HEK293 (cell line): Measurements from ENCODE around the gene SLC19A1.

ENCODE experiments used
- CTCF ChIA-PET: fragments of 350-600 bp; formaldehyde crosslinking; extraction: SDS; loops from one replicate; lab custom pipeline; 2021; ENCODE audit warnings: antibody characterized with exemption; lab: Yijun Ruan, JAX
- POLR2A ChIA-PET: fragments of 300-600 bp; formaldehyde crosslinking; extraction: SDS; loops from one replicate; lab custom pipeline; 2020; ENCODE audit warnings: antibody characterized with exemption, inconsistent platforms; lab: Yijun Ruan, JAX
- H3K27ac ChIP-seq: fragments of 200-500 bp; sonication (Bioruptor generic); 2 replicates; pipeline ENCODE4 v1.5.1; 2014; ENCODE audit warnings: low read depth, low read length, control low read depth, inconsistent platforms; ENCODE audit errors: extremely low read depth
- H3K36me3 ChIP-seq, 2 experiments: fragments of 200-500 bp in 1 of 2; sonication (Bioruptor generic) in 1 of 2; 1 replicate in 1 of 2; 2 replicates in 1 of 2; pipeline ENCODE4 v1.5.1; 2014 to 2017; ENCODE audit warnings: inconsistent platforms in 2 of 2, low read length in 2 of 2; ENCODE audit not compliant: control insufficient read depth in 2 of 2, insufficient read depth in 1 of 2
- H3K4me1 ChIP-seq: fragments of 200-500 bp; sonication (Bioruptor generic); 2 replicates; pipeline ENCODE4 v1.5.1; 2014; ENCODE audit warnings: mild to moderate bottlenecking, low read length, inconsistent platforms; ENCODE audit not compliant: control insufficient read depth, insufficient read depth
- H3K4me3 ChIP-seq: 2 replicates; pipeline ENCODE4 v1.5.1; 2011; ENCODE audit warnings: low read depth, mild to moderate bottlenecking, control low read depth, low read length, moderate library complexity
- H3K9me3 ChIP-seq: fragments of 200-500 bp; sonication (Bioruptor generic); 2 replicates; pipeline ENCODE4 v1.5.1; 2014; ENCODE audit warnings: low read depth, low read length, inconsistent platforms; ENCODE audit not compliant: control insufficient read depth, insufficient read depth
- GLIS1 ChIP-seq: fragments of 450-650 bp; formaldehyde crosslinking; IDR thresholded peaks from 2 replicates; pipeline ENCODE4 v1.5.1; 2016; ENCODE audit warnings: missing biosample characterization, missing genetic modification characterization
- INSM2 ChIP-seq: fragments of 450-650 bp; formaldehyde crosslinking; IDR thresholded peaks from 2 replicates; pipeline ENCODE4 v1.5.1; 2016; ENCODE audit warnings: missing biosample characterization, missing genetic modification characterization
- MYNN ChIP-seq: fragments of 450-650 bp; formaldehyde crosslinking; IDR thresholded peaks from 2 replicates; pipeline ENCODE4 v1.5.1; 2016; ENCODE audit warnings: missing biosample characterization, missing genetic modification characterization, borderline replicate concordance
- OSR2 ChIP-seq: fragments of 450-650 bp; formaldehyde crosslinking; IDR thresholded peaks from 2 replicates; pipeline ENCODE4 v1.5.1; 2016; ENCODE audit warnings: missing biosample characterization, missing genetic modification characterization
- PBX3 ChIP-seq: sonication (generic); formaldehyde crosslinking; IDR thresholded peaks from 2 replicates; pipeline ENCODE4 v1.8.1; 2022; ENCODE audit warnings: mild to moderate bottlenecking, moderate library complexity, missing genetic modification reagents
- PRDM4 ChIP-seq: fragments of 450-650 bp; formaldehyde crosslinking; IDR thresholded peaks from 2 replicates; pipeline ENCODE4 v1.5.1; 2017; ENCODE audit warnings: missing biosample characterization, missing genetic modification characterization
- REST ChIP-seq: fragments of 450-650 bp; formaldehyde crosslinking; IDR thresholded peaks from 2 replicates; pipeline ENCODE4 v1.5.1; 2016; ENCODE audit warnings: missing biosample characterization, missing genetic modification characterization
- SETDB1 ChIP-seq: IDR thresholded peaks from one replicate; pipeline ENCODE4 v1.6.1; 2017; ENCODE audit warnings: mild to moderate bottlenecking, low read length, moderate library complexity, mixed read lengths; ENCODE audit not compliant: insufficient read length
- SP2 ChIP-seq: fragments of 450-650 bp; formaldehyde crosslinking; IDR thresholded peaks from 2 replicates; pipeline ENCODE4 v1.5.1; 2016; ENCODE audit warnings: missing biosample characterization, missing genetic modification characterization
- ZBTB1 ChIP-seq: fragments of 450-650 bp; formaldehyde crosslinking; IDR thresholded peaks from 2 replicates; pipeline ENCODE4 v1.5.1; 2016; ENCODE audit warnings: missing biosample characterization, missing genetic modification characterization
- ZBTB10 ChIP-seq: fragments of 450-650 bp; formaldehyde crosslinking; IDR thresholded peaks from 2 replicates; pipeline ENCODE4 v1.5.1; 2016; ENCODE audit warnings: missing biosample characterization, missing genetic modification characterization
- ZEB2 ChIP-seq: fragments of 450-650 bp; formaldehyde crosslinking; IDR thresholded peaks from 2 replicates; pipeline ENCODE4 v1.5.1; 2016; ENCODE audit warnings: missing biosample characterization, missing genetic modification characterization
- ZFP37 ChIP-seq: fragments of 450-650 bp; formaldehyde crosslinking; IDR thresholded peaks from 2 replicates; pipeline ENCODE4 v1.5.1; 2016; ENCODE audit warnings: missing biosample characterization, missing genetic modification characterization
- ZNF146 ChIP-seq: fragments of 450-650 bp; formaldehyde crosslinking; IDR thresholded peaks from 2 replicates; pipeline ENCODE4 v1.5.1; 2016; ENCODE audit warnings: missing biosample characterization, missing genetic modification characterization
- ZNF174 ChIP-seq: fragments of 450-650 bp; formaldehyde crosslinking; IDR thresholded peaks from 2 replicates; pipeline ENCODE4 v1.5.0; 2017; ENCODE audit warnings: missing biosample characterization, mild to moderate bottlenecking, missing genetic modification characterization
- ZNF214 ChIP-seq: fragments of 450-650 bp; formaldehyde crosslinking; IDR thresholded peaks from 2 replicates; pipeline ENCODE4 v1.5.1; 2017; ENCODE audit warnings: missing biosample characterization, mild to moderate bottlenecking, missing genetic modification characterization, borderline replicate concordance
- ZNF362 ChIP-seq: fragments of 450-650 bp; formaldehyde crosslinking; IDR thresholded peaks from 2 replicates; pipeline ENCODE4 v1.5.1; 2016; ENCODE audit warnings: missing biosample characterization, missing genetic modification characterization
- ZNF549 ChIP-seq: fragments of 450-650 bp; IDR thresholded peaks from 2 replicates; pipeline ENCODE4 v1.5.1; 2018; ENCODE audit warnings: missing biosample characterization, missing genetic modification characterization, mild to moderate bottlenecking, inconsistent platforms, moderate library complexity
- ZNF600 ChIP-seq: fragments of 450-650 bp; formaldehyde crosslinking; IDR thresholded peaks from 2 replicates; pipeline ENCODE4 v1.5.1; 2016; ENCODE audit warnings: missing biosample characterization, missing genetic modification characterization
- ZNF610 ChIP-seq: fragments of 450-650 bp; formaldehyde crosslinking; IDR thresholded peaks from 2 replicates; pipeline ENCODE4 v1.5.1; 2016; ENCODE audit warnings: missing biosample characterization, missing genetic modification characterization, borderline replicate concordance
- ZNF623 ChIP-seq: fragments of 450-650 bp; formaldehyde crosslinking; IDR thresholded peaks from 2 replicates; pipeline ENCODE4 v1.5.1; 2016; ENCODE audit warnings: missing biosample characterization, missing genetic modification characterization
- ZNF629 ChIP-seq: fragments of 450-650 bp; formaldehyde crosslinking; IDR thresholded peaks from 2 replicates; pipeline ENCODE4 v1.5.1; 2017; ENCODE audit warnings: missing biosample characterization, missing genetic modification characterization
- ZNF830 ChIP-seq: fragments of 450-650 bp; IDR thresholded peaks from 2 replicates; pipeline ENCODE4 v1.5.0; 2018; ENCODE audit warnings: missing biosample characterization, missing genetic modification characterization, low read depth, mild to moderate bottlenecking, moderate library complexity

SLC19A1 gene

GRCh38 chr21:45541221-45542039, 810 bp downstream of the SLC19A1 start (continued):
- 0 out of 2 replicates have a peak, but pooled peaks have one; percentile 36 for TF ChIP-seq ZBTB10 (tag by site-specific recombination)
- TF ChIP-seq OSR2 = peak; percentile 55; the same call in 1 of the 2 replicates
- no peak for TF ChIP-seq INSM2 (tag by site-specific recombination)
- TF ChIP-seq ZNF629 = peak; percentile 65
- peak; percentile 78 for TF ChIP-seq ZEB2 (tag by site-specific recombination)
- TF ChIP-seq PBX3 (CRISPR knock-in tag) = no peak
- peak; percentile 36; the same call in 1 of the 2 replicates for TF ChIP-seq REST
- TF ChIP-seq ZNF623 (tag by site-specific recombination) = no peak
- TF ChIP-seq ZNF610 (tag by site-specific recombination) = 0 out of 2 replicates have a peak, but pooled peaks have one; percentile 35
- TF ChIP-seq SP2 (tag by site-specific recombination) = peak; percentile 87

- Histone ChIP-seq H3K36me3 (peaks cover 0 to 20% of the 10 kb centered on the region in 2 experiments; a peak in 1 of 3 replicates), H3K4me1 (0 out of 2 replicates have a peak, but pooled peaks cover 2% of the 10 kb centered on the region), H3K4me3 (no peak overlapping the region), H3K27ac (no peak overlapping the region; the same call in 1 of the 2 replicates), H3K9me3 (no peaks in the 10 kb centered on the region)
- ChIA-PET POLR2A (interaction anchor here (1.4 kb wide), 1 partner anchor 16 kb away, joined by 3 read pairs; no protein-coding TSS in a partner anchor), CTCF (interaction anchor here (0.8 kb wide), 1 partner anchor 8 kb away, joined by 3 read pairs; no protein-coding TSS in a partner anchor)
- no peak for TF ChIP-seq ZNF830 (tag by site-specific recombination)
- TF ChIP-seq ZNF600 (tag by site-specific recombination) = no peak
- no peak for TF ChIP-seq PRDM4
- TF ChIP-seq SP2 (tag by site-specific recombination) = no peak
- no peak for TF ChIP-seq ZNF174 (tag by site-specific recombination)
- TF ChIP-seq ZNF146 = no peak
- no peak for TF ChIP-seq SETDB1
- no peak for TF ChIP-seq ZNF549 (tag by site-specific recombination)
- no peak for TF ChIP-seq ZBTB1 (tag by site-specific recombination)
- TF ChIP-seq ZFP37 (tag by site-specific recombination) = no peak
- no peak for TF ChIP-seq ZNF362 (tag by site-specific recombination)
- TF ChIP-seq MYNN (tag by site-specific recombination) = no peak
- no peak for TF ChIP-seq ZNF214 (tag by site-specific recombination)
- TF ChIP-seq GLIS1 (tag by site-specific recombination) = no peak
Observed at GRCh38 chr21:45540601-45540970, 1.7 kb downstream of the SLC19A1 start.
